GM21381 (cell line): ENCODE data around the gene UBE2I.

Source experiments
- ATAC-seq: cut with Tn5 transposase; IDR thresholded peaks from one replicate; pipeline ENCODE4 v1.9.1; 2021; ENCODE audit warnings: mild to moderate bottlenecking, moderate library complexity; ENCODE audit not compliant: unreplicated experiment

Gene UBE2I

GRCh38 chr16:1277151-1277598 lies 32.3 kb upstream of the UBE2I start:
- ATAC-seq: no peak

GRCh38 chr16:1277617-1278282 lies 31.7 kb upstream of the UBE2I start:
- ATAC-seq: no peak

- ATAC-seq: no peak
These were observed 31.0 kb upstream of the UBE2I start for GRCh38 chr16:1278477-1278876.

GRCh38 chr16:1279081-1279944 lies 30.1 kb upstream of the UBE2I start:
- ATAC-seq: no peak

GRCh38 chr16:1279945-1280589 lies 29.4 kb upstream of the UBE2I start:
- no peak for ATAC-seq

- no peak for ATAC-seq
These were observed 28.7 kb upstream of the UBE2I start for GRCh38 chr16:1280783-1281182.

GRCh38 chr16:1281517-1281916 lies 27.9 kb upstream of the UBE2I start:
- no peak for ATAC-seq

- ATAC-seq: no peak
These were observed 27.0 kb upstream of the UBE2I start for GRCh38 chr16:1282324-1282973.

GRCh38 chr16:1283296-1283695 lies 26.1 kb upstream of the UBE2I start:
- ATAC-seq: no peak

- no peak for ATAC-seq
These were observed 25.3 kb upstream of the UBE2I start for GRCh38 chr16:1283996-1284616.

- no peak for ATAC-seq
These were observed 23.5 kb upstream of the UBE2I start for GRCh38 chr16:1285669-1286512.

- no peak for ATAC-seq
These were observed 22.8 kb upstream of the UBE2I start for GRCh38 chr16:1286513-1287094.

GRCh38 chr16:1287982-1288670 lies 21.3 kb upstream of the UBE2I start:
- ATAC-seq: no peak

GRCh38 chr16:1288813-1289476 lies 20.5 kb upstream of the UBE2I start:
- no peak for ATAC-seq

- no peak for ATAC-seq
These were observed 20.0 kb upstream of the UBE2I start for GRCh38 chr16:1289477-1289866.

GRCh38 chr16:1290063-1290501 lies 19.4 kb upstream of the UBE2I start:
- no peak for ATAC-seq

GRCh38 chr16:1290860-1291575 lies 18.4 kb upstream of the UBE2I start:
- ATAC-seq: no peak

GRCh38 chr16:1291576-1291974 lies 17.9 kb upstream of the UBE2I start:
- no peak for ATAC-seq
